ENCODE measurements around the gene EGLN3.

GRCh38 chr14:33934043-33934750, 16.7 kb downstream of the EGLN3 start:
- TF ChIP-seq CEBPB (IDR thresholded peaks at IDR 0.05; ENCODE audit: borderline replicate concordance in 1 of 2, low read depth in 2 of 2, low read length in 2 of 2) (no peak), POLR2A (IDR thresholded peaks at IDR 0.05; ENCODE audit: low read depth, low read length) (no peak), CTCF (IDR thresholded peaks at IDR 0.05 in 2 of 3, conservative IDR thresholded peaks at IDR 0.05 in 1 of 3; ENCODE audit: control insufficient read depth in 2 of 3, extremely low read depth in 1 of 3, insufficient read depth in 1 of 3, low read depth in 3 of 3, low read length in 3 of 3) (no peak), CREM (IDR thresholded peaks at IDR 0.05; ENCODE audit: low read depth) (no peak), HDGF (IDR thresholded peaks at IDR 0.05) (no peak), ZNF24 (IDR thresholded peaks at IDR 0.05) (no peak), NFYB (IDR thresholded peaks at IDR 0.05; ENCODE audit: insufficient read depth, low read depth, low read length) (no peak), TCF12 (IDR thresholded peaks at IDR 0.05; ENCODE audit: low read depth, low read length) (no peak), EZH2 (IDR thresholded peaks at IDR 0.05; ENCODE audit: borderline replicate concordance, control insufficient read depth, low read depth, low read length) (no peak), PBX3 (IDR thresholded peaks at IDR 0.05; ENCODE audit: insufficient replicate concordance, low read depth, low read length) (no peak), SP1 (IDR thresholded peaks at IDR 0.05; ENCODE audit: low read depth, low read length) (no peak), FOXK2 (IDR thresholded peaks at IDR 0.05) (no peak), TAF1 (IDR thresholded peaks at IDR 0.05; ENCODE audit: borderline replicate concordance, low read depth, low read length) (no peak), RFX5 (IDR thresholded peaks at IDR 0.05; ENCODE audit: low read depth, low read length) (no peak)

All from GM12878 (cell line).